HG03175 (cell line): ENCODE data around the gene CWC27.

ENCODE experiments used
- ATAC-seq: cut with Tn5 transposase; IDR thresholded peaks from one replicate; pipeline ENCODE4 v1.9.1; 2021; ENCODE audit warnings: mild to moderate bottlenecking, moderate library complexity; ENCODE audit not compliant: unreplicated experiment

CWC27 gene

GRCh38 chr5:65062469-65063083 is 293.8 kb downstream of the CWC27 start:
- no peak for ATAC-seq

- ATAC-seq, result no peak
These were observed 296.3 kb downstream of the CWC27 start for GRCh38 chr5:65065001-65065511.

- ATAC-seq, result peak; percentile 79
These were observed 297.8 kb downstream of the CWC27 start for GRCh38 chr5:65066387-65067146.

GRCh38 chr5:65067147-65067506 is 298.4 kb downstream of the CWC27 start:
- ATAC-seq, result no peak
